Panc1 (cell line): ENCODE data around the gene TTC34. TPM values are rescaled to one million over a fixed set of nuclear protein-coding genes. Genes with fewer than 3 reads are reported as not detected.

Source experiments
- ATAC-seq: fragments of 200-7000 bp; cut with Tn5 transposase; 2 replicates; pipeline ENCODE4 v1.9.1; 2020; ENCODE audit warnings: mild to moderate bottlenecking, moderate library complexity
- BruUV-seq: library from RNA; stranded (reverse); fragments of 400-500 nt; replicated peaks from 2 replicates; lab custom pipeline; 2021; lab: Mats Ljungman, UMichigan
- CTCF ChIA-PET: fragments of 300-600 bp; sonication (Branson Sonifier 250); formaldehyde crosslinking; loops from one replicate; lab custom pipeline; 2022; ENCODE audit warnings: antibody characterized with exemption; lab: Charles Lee
- POLR2A ChIA-PET: fragments of 300-600 bp; sonication (Branson Sonifier 250); formaldehyde crosslinking; loops from one replicate; lab custom pipeline; 2022; ENCODE audit warnings: antibody characterized with exemption; lab: Charles Lee
- DNase-seq: peaks from one replicate; pipeline ENCODE4 v3.0.0-alpha.2; 2010; ENCODE audit warnings: low read depth, low spot score
- H3K27ac ChIP-seq: 2 replicates; pipeline ENCODE4 v1.5.1; 2011; ENCODE audit warnings: mild to moderate bottlenecking, low read length, inconsistent platforms
- H3K27me3 ChIP-seq: fragments of 200-500 bp; sonication (Bioruptor generic); 2 replicates; pipeline ENCODE4 v1.6.0; 2014; ENCODE audit warnings: low read length, inconsistent platforms; ENCODE audit not compliant: control insufficient read depth, insufficient read depth
- H3K36me3 ChIP-seq: fragments of 200-500 bp; sonication (Bioruptor generic); 2 replicates; pipeline ENCODE4 v1.5.1; 2014; ENCODE audit warnings: inconsistent platforms, mild to moderate bottlenecking, low read length, moderate library complexity; ENCODE audit not compliant: control insufficient read depth, insufficient read depth
- H3K4me1 ChIP-seq: 2 replicates; pipeline ENCODE4 v1.5.1; 2011; ENCODE audit warnings: inconsistent platforms, mild to moderate bottlenecking, low read length, moderate library complexity; ENCODE audit not compliant: control insufficient read depth, insufficient read depth
- H3K4me3 ChIP-seq, 2 experiments: 2 replicates each; pipeline ENCODE4 v1.5.1; 2011 to 2012; ENCODE audit warnings: low read depth in 2 of 2, low read length in 2 of 2, mild to moderate bottlenecking in 2 of 2, inconsistent platforms in 1 of 2, moderate library complexity in 1 of 2
- H3K9me3 ChIP-seq: fragments of 200-500 bp; sonication (Bioruptor generic); 2 replicates; pipeline ENCODE4 v1.5.1; 2014; ENCODE audit warnings: low read depth, mild to moderate bottlenecking, inconsistent platforms, low read length, moderate library complexity; ENCODE audit not compliant: control insufficient read depth, insufficient read depth
- CTCF ChIP-seq: fragments of 450-650 bp; IDR thresholded peaks from 2 replicates; pipeline ENCODE4 v1.5.1; 2017; ENCODE audit warnings: mild to moderate bottlenecking
- POLR2AphosphoS5 ChIP-seq: IDR thresholded peaks from 2 replicates; pipeline ENCODE4 v1.6.1; 2012; ENCODE audit warnings: mild to moderate bottlenecking, low read depth, low read length, moderate library complexity
- SIN3A ChIP-seq: IDR thresholded peaks from 2 replicates; pipeline ENCODE4 v1.6.1; 2012; ENCODE audit warnings: low read depth, mild to moderate bottlenecking, low read length, moderate library complexity, borderline replicate concordance; ENCODE audit not compliant: insufficient read depth
- TCF7L2 ChIP-seq: IDR thresholded peaks from 2 replicates; pipeline ENCODE4 v1.6.1; 2011; ENCODE audit warnings: mild to moderate bottlenecking, low read depth, low read length, inconsistent platforms
- in situ Hi-C: cut with HindIII; loops from 2 replicates; pipeline ENCODE4 v1.10.0; 2016; ENCODE audit warnings: low sequenced_read_pairs, low pct_unique_long_range_greater_than_20kb
- intact Hi-C: fragments of 100-400 bp; cut with micrococcal nuclease; formaldehyde crosslinking; loops from one replicate; pipeline ENCODE4 v1.10.0; 2022; ENCODE audit not compliant: unreplicated experiment
- total RNA-seq: library from RNA; stranded (reverse); gene quantifications from one replicate; pipeline ENCODE4 v1.2.1, GENCODE V29; 2021; ENCODE audit not compliant: unreplicated experiment
- TF ChIP-seq, protein P1 (sequence below), 2 experiments: IDR thresholded peaks; 2 replicates each; pipeline ENCODE4 v1.6.1; 2011 to 2012; ENCODE audit warnings: low read depth in 2 of 2, control low read depth in 1 of 2, low read length in 1 of 2, mild to moderate bottlenecking in 1 of 2, moderate library complexity in 1 of 2; ENCODE audit not compliant: insufficient read depth in 1 of 2

TTC34 gene
- total RNA-seq, 1 experiment from 2014 or later = 1.5 TPM

DNA sequence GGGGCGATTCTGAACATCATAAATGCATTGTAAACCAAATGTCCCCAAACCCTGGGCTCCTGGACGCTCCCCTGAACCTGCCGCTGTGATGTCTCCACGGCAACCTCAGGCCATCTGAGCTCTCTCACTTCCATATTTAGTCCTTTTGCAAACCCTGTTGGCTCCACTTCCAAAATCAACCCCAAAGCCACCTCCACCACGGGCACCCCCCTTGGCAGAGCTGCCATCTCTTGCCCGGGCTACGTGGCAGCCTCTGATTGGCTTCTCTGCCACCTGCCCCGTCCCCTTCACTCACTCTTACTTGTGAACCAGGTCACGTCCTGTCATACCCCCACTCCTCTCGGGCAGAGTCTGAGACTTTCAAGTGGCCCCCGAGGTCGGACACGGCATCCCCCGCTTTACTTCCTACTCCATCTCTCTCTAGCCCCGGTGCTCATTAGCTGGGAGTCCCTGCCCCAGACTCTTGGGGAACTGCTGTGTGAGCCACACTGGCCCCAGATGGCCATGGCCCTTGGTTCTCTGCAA lies 199.1 kb downstream of the TTC34 start:
- no peaks in the 10 kb centered on the region for H3K9me3 ChIP-seq
- H3K27me3 ChIP-seq = no peaks in the 10 kb centered on the region
- in situ Hi-C loops = no loop called here
- no peaks in the 10 kb centered on the region for H3K4me1 ChIP-seq
- DNase-seq (no peak), ATAC-seq (no peak)
- no peak overlapping the region for H3K4me3 ChIP-seq
- H3K27ac ChIP-seq = no peak overlapping the region
- no peaks in the 10 kb centered on the region for H3K36me3 ChIP-seq
- no TSS peak for BruUV-seq
- TF ChIP-seq, protein P1, sequence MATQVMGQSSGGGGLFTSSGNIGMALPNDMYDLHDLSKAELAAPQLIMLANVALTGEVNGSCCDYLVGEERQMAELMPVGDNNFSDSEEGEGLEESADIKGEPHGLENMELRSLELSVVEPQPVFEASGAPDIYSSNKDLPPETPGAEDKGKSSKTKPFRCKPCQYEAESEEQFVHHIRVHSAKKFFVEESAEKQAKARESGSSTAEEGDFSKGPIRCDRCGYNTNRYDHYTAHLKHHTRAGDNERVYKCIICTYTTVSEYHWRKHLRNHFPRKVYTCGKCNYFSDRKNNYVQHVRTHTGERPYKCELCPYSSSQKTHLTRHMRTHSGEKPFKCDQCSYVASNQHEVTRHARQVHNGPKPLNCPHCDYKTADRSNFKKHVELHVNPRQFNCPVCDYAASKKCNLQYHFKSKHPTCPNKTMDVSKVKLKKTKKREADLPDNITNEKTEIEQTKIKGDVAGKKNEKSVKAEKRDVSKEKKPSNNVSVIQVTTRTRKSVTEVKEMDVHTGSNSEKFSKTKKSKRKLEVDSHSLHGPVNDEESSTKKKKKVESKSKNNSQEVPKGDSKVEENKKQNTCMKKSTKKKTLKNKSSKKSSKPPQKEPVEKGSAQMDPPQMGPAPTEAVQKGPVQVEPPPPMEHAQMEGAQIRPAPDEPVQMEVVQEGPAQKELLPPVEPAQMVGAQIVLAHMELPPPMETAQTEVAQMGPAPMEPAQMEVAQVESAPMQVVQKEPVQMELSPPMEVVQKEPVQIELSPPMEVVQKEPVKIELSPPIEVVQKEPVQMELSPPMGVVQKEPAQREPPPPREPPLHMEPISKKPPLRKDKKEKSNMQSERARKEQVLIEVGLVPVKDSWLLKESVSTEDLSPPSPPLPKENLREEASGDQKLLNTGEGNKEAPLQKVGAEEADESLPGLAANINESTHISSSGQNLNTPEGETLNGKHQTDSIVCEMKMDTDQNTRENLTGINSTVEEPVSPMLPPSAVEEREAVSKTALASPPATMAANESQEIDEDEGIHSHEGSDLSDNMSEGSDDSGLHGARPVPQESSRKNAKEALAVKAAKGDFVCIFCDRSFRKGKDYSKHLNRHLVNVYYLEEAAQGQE (IDR thresholded peaks at IDR 0.05; ENCODE audit: insufficient read depth in 1 of 2, low read depth in 2 of 2, low read length in 1 of 2) = no peak
- no peak for TF ChIP-seq TCF7L2
- no peak for TF ChIP-seq SIN3A
- TF ChIP-seq CTCF = no peak
- TF ChIP-seq POLR2AphosphoS5 = no peak
- CTCF ChIA-PET = no interaction called here
- intact Hi-C loops = no loop called here
- POLR2A ChIA-PET = no interaction called here

DNA sequence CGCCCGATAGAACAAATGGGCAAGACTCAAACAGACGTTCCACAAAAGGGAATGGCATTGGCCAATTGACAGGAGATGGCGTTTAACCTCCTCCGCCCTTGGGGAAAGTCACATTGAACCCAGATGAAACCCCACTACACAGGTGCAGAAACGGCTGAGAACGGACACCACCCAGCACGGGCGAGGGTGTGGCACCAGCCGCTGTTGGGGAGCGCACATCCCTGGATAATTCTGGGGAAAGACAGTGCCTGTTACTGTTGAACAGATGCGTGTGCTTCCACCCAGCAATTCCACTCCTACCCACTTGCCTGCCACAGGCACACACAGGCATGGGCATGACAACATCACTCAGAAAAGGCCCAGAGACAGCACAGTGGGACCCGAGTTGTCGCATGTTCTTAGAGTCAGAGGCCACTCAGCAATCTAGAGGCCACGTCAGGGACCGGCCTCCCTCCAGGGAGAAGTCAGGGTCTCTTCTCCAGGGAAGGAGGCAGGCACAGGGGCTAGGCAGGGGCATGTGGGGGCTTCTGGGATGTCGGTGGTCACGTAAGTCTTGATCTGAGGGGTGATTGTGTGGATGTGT lies 199.7 kb downstream of the TTC34 start:
- no peak for DNase-seq
- intact Hi-C loops (no loop called here), in situ Hi-C loops (no loop called here)
- H3K4me1 ChIP-seq = no peaks in the 10 kb centered on the region
- no peaks in the 10 kb centered on the region for H3K9me3 ChIP-seq
- TF ChIP-seq, protein P1 (IDR thresholded peaks at IDR 0.05; ENCODE audit: insufficient read depth in 1 of 2, low read depth in 2 of 2, low read length in 1 of 2) = no peak
- no peak for TF ChIP-seq TCF7L2
- no peak for TF ChIP-seq SIN3A
- no peak for TF ChIP-seq POLR2AphosphoS5
- TF ChIP-seq CTCF = no peak
- ChIA-PET POLR2A (no interaction called here), CTCF (no interaction called here)
- no peaks in the 10 kb centered on the region for H3K27me3 ChIP-seq
- BruUV-seq = no TSS peak
- H3K4me3 ChIP-seq = no peak overlapping the region
- no peak for ATAC-seq
- H3K36me3 ChIP-seq = no peaks in the 10 kb centered on the region
- H3K27ac ChIP-seq = no peak overlapping the region
